Pancreas (tissue), 10 donors: ENCODE data around the gene PHF21B. TPM values are rescaled to one million over a fixed set of nuclear protein-coding genes. Genes with fewer than 3 reads are reported as not detected.

Source experiments
- ATAC-seq, 4 donors: fragments of 200-7000 bp; cut with Tn5 transposase; one replicate each; pipeline versions ENCODE4 v1.8.0 to v1.9.1; 2020; ENCODE audit warnings: mild to moderate bottlenecking in 4 of 4, moderate library complexity in 4 of 4
- DNase-seq, 6 donors: peaks; one replicate each; pipeline ENCODE4 v3.0.0-alpha.2; 2020
- FAIRE-seq: peaks from 2 replicates; lab custom pipeline; 2012; peaks lifted over from hg19 to GRCh38; lab: Jason Lieb, UNC
- H3K27ac ChIP-seq, 4 donors: fragments of 200-600 bp; sonication (generic); 1 replicate in 3 of 4; 2 replicates in 1 of 4; pipeline versions ENCODE4 v1.5.0 to v1.8.0; 2020
- H3K27me3 ChIP-seq, 4 donors: fragments of 200-600 bp; one replicate each; pipeline ENCODE4 v1.8.0; 2021
- H3K36me3 ChIP-seq, 3 donors: fragments of 200-600 bp; sonication (generic) in 1 of 3; one replicate each; pipeline versions ENCODE4 v1.5.0 to v1.8.0; 2020 to 2021
- H3K4me1 ChIP-seq, 3 donors: fragments of 200-600 bp; one replicate each; pipeline ENCODE4 v1.8.0; 2021
- H3K4me3 ChIP-seq, 4 donors: fragments of 200-600 bp; sonication (generic) in 2 of 4; one replicate each; pipeline versions ENCODE4 v1.5.0 to v1.8.0; 2020 to 2021
- H3K9me3 ChIP-seq, 4 donors: fragments of 200-600 bp; one replicate each; pipeline ENCODE4 v1.8.0; 2021
- CTCF ChIP-seq, 4 donors: fragments of 200-600 bp; sonication (generic) in 3 of 4; IDR thresholded peaks; one replicate each; pipeline versions ENCODE4 v1.5.0 to v1.8.0; 2021; ENCODE audit warnings: antibody characterized with exemption in 4 of 4
- WGBS, 2 donors: extraction: QIAGEN DNeasy Blood & Tissue Kit; methylation state at CpG; one replicate each; pipeline ENCODE4 v1.1.7; 2013; 5-methylcytosine and 5-hydroxymethylcytosine counted together
- intact Hi-C, 3 donors: fragments of 100-400 bp; cut with DNase I; formaldehyde crosslinking; loops; one replicate each; pipeline versions ENCODE4 v1.11.1 to v1.14.2; 2022
- polyA plus RNA-seq, 2 donors: library from polyadenylated mRNA; stranded (reverse); fragments of 200-250 nt; gene quantifications; one replicate each; pipeline ENCODE4 v1.2.3, GENCODE V29; 2013
- total RNA-seq, 6 donors: library from RNA; stranded (reverse); fragmentation: NEBNext Ultra II Directional in 4 of 6; extraction: Animal tissue kit (Norgen Biotek cat#: 25700) in 4 of 6; gene quantifications; one replicate each; pipeline versions ENCODE4 v1.2.1 to v1.2.4, GENCODE V29; 2021 to 2023
- donor health status: healthy with polysubstance abuse.
- donor health status: DM: no; HTN: no; CAD: no; lungs with moderate emphysema.
- donor health status: DM: no; HTN: no; CAD: no.
- donor health status: control.
- donor health status: control.
- donor health status: Bipolar disorder and iron deficiency.
- donor health status: DM: yes; HTN: yes; CAD: no.
- donor health status: DM: no; HTN: no; CAD: no.
- donor health status: DM: no; HTN: no; CAD: no.
- donor health status: DM: yes; HTN: yes; CAD: no.

PHF21B gene
- total RNA-seq (1 to 10 TPM in 1 of 6 donors, under 1 TPM in 4, not detected in 1; 0.34 to 1.4 (median 0.57) TPM), polyA plus RNA-seq (1 to 10 TPM in 1 of 2 donors, under 1 TPM in 1; 0.57 to 2.9 TPM)

- DNase-seq (peak in 3 of 6 donors; percentile 22 to 73 (median 25)), FAIRE-seq (no peak), ATAC-seq (peak in 3 of 4 donors; percentile 47 to 61 (median 57))
- intact Hi-C loops: no loop called here
- 1 to 2% methylated on average over 48 to 121 of the region's 121 CpGs for WGBS, 2 donors
- Histone ChIP-seq H3K27me3 (peaks cover 0 to 17% (median 3%) of the 10 kb centered on the region in 4 donors), H3K27ac (no peak within 1 kb of the TSS), H3K9me3 (no peaks in the 10 kb centered on the region), H3K4me3 (peak within 1 kb of the TSS; percentile 10 to 42 (median 22)), H3K4me1 (peaks cover 8 to 12% (median 11%) of the 10 kb centered on the region in 3 donors), H3K36me3 (no peaks in the 10 kb centered on the region)
- no peak for TF ChIP-seq CTCF (IDR thresholded peaks at IDR 0.05)
Observed at GRCh38 chr22:45009606-45010531, at the start of gene PHF21B. PHF21B (minus strand) TSS chr22:45010005; CDS start chr22:45009549, 456 bp downstream.

- no peaks in the 10 kb centered on the region for H3K27me3 ChIP-seq
- H3K27ac ChIP-seq: no peak overlapping the region
- no peak overlapping the region for H3K4me3 ChIP-seq
- FAIRE-seq: no peak
- TF ChIP-seq CTCF (IDR thresholded peaks at IDR 0.05): no peak
- no peak for ATAC-seq
- H3K36me3 ChIP-seq: no peaks in the 10 kb centered on the region
- DNase-seq: no peak
- no peaks in the 10 kb centered on the region for H3K4me1 ChIP-seq
- no peaks in the 10 kb centered on the region for H3K9me3 ChIP-seq
- intact Hi-C loops: no loop called here
- WGBS, 2 donors: 82% methylated on average over 5 of the region's 5 CpGs
Observed at GRCh38 chr22:45059296-45059695, 49.5 kb upstream of the PHF21B start.

GRCh38 chr22:45058622-45058912 is 48.8 kb upstream of the PHF21B start:
- Histone ChIP-seq H3K36me3 (no peaks in the 10 kb centered on the region), H3K4me3 (no peak overlapping the region), H3K27me3 (no peaks in the 10 kb centered on the region), H3K27ac (no peak overlapping the region), H3K9me3 (no peaks in the 10 kb centered on the region), H3K4me1 (no peaks in the 10 kb centered on the region)
- ATAC-seq (no peak), FAIRE-seq (no peak), DNase-seq (no peak)
- intact Hi-C loops: no loop called here
- WGBS, 2 donors: 73 to 84% methylated on average over 2 of the region's 2 CpGs
- no peak for TF ChIP-seq CTCF (IDR thresholded peaks at IDR 0.05)

- Histone ChIP-seq H3K9me3 (no peaks in the 10 kb centered on the region), H3K36me3 (no peaks in the 10 kb centered on the region), H3K27ac (no peak overlapping the region), H3K4me3 (no peak overlapping the region), H3K4me1 (no peaks in the 10 kb centered on the region), H3K27me3 (no peaks in the 10 kb centered on the region)
- DNase-seq (no peak), FAIRE-seq (no peak), ATAC-seq (no peak)
- 71 to 85% methylated on average over 15 of the region's 15 CpGs for WGBS, 2 donors
- intact Hi-C loops: no loop called here
- no peak for TF ChIP-seq CTCF (IDR thresholded peaks at IDR 0.05)
Observed at GRCh38 chr22:45055936-45056335, 46.1 kb upstream of the PHF21B start.

- FAIRE-seq (no peak), ATAC-seq (no peak), DNase-seq (no peak)
- H3K27ac ChIP-seq: no peak overlapping the region
- no peaks in the 10 kb centered on the region for H3K4me1 ChIP-seq
- H3K4me3 ChIP-seq: no peak overlapping the region
- no peak for TF ChIP-seq CTCF (IDR thresholded peaks at IDR 0.05)
- WGBS, 2 donors: 32 to 48% methylated on average over 1 of the region's 1 CpG
- no peaks in the 10 kb centered on the region for H3K9me3 ChIP-seq
- intact Hi-C loops: no loop called here
- no peaks in the 10 kb centered on the region for H3K36me3 ChIP-seq
- no peaks in the 10 kb centered on the region for H3K27me3 ChIP-seq
Observed at GRCh38 chr22:45053571-45053970, 43.8 kb upstream of the PHF21B start.
